DMS 273 treated with DMSO at 0.1 percent for 48 hours (cell line): ENCODE results near the gene RIOK1.
"Not testable (repeated sequence)": the region's sequence is repeated elsewhere in the genome, so short reads cannot be mapped to it uniquely, and the experiment has no call there.

Source experiments
- DNase-seq: peaks from one replicate; lab custom pipeline; 2025; lab: John Stamatoyannopoulos, UW

The RIOK1 gene

DNA sequence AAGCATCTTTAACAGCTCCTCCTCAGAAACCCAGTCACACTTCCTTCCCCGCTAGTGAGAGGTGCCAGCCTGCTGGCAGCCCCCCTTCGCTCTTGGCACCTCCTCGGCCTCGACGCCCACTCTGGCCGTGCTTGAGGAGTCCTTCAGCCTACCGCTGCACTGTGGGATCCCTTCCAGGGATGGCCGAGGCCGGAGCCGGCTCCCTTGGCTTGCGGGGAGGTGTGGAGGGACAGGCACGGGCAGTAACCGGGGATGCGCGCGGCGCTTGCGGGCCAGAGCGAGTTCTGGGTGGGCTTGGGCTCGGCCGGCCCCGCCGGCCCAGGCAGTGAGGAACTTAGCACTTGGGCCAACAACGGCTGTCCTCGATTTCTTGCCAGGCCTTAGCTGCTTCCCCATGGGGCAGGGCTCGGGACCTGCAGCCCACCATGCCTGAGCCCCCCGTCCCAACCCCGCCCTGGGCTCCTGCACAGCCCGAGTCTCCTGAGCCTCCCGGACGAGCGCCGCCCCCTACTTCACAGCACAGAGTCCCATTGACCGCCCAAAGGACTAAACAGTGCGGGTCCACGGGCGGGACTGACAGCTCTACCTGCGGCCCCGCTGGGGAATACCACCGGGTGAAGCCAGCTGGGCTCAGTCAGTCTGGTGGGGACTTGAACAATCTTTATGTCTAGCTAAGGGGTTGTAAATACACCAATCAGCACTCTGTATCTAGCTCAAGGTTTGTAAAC lies 51.6 kb downstream of the RIOK1 start:
- DNase-seq: no peak

- no peak for DNase-seq
Observed at GRCh38 chr6:7442467-7442866, 52.9 kb downstream of the RIOK1 start.

DNA sequence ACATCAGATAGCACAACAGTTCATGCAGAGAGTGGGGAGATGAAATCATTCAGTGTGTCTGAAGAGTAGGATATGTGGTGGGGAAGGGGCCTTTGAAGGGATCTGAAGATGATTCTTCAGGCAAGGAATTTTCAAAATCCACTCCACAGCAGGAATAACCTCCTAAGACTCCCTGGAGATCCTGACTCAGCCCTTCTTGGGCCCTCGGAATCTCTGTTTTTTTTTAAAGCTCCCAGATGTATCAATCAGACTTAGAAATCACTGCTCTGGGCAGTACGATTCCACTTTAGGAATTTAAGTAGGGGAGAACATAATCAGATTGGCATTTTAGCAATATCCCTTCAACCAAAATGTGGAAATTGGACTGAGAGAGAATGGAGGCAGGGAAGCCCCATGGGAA lies 55.5 kb downstream of the RIOK1 start:
- DNase-seq: no peak

DNA sequence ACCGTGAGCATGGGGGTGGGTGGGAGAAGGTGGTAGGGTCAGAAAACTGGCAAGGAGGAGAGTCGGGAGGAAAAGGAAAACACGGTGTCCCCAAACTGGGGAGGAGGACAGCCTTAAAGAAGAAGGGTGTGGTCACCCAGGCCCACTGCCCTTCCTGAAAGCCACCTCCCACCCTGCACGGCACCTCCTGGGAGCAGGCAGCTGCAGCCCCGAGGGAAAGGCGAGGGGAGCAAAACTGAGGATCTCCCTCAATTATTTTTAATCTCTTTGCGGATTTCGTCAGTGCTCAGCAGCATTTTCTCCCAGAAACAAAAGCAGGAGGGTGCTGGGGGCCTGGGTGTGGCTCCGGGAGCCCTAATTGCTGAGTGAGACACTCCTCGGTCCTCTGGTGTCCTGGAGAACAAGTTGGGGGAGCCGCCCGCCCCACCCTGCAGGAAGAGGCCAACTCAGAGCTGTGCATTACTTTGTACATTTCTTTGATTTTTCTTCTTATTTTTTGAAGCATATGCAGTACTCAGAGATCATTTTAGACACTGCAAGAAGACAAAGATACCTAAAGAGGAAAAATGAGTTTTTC lies 56.4 kb downstream of the RIOK1 start:
- DNase-seq: no peak

- no peak for DNase-seq
Observed at GRCh38 chr6:7446619-7447325, 57.2 kb downstream of the RIOK1 start.

GRCh38 chr6:7448232-7448631 lies 58.6 kb downstream of the RIOK1 start:
- no peak for DNase-seq

GRCh38 chr6:7449018-7449417 lies 59.4 kb downstream of the RIOK1 start:
- no peak for DNase-seq

DNA sequence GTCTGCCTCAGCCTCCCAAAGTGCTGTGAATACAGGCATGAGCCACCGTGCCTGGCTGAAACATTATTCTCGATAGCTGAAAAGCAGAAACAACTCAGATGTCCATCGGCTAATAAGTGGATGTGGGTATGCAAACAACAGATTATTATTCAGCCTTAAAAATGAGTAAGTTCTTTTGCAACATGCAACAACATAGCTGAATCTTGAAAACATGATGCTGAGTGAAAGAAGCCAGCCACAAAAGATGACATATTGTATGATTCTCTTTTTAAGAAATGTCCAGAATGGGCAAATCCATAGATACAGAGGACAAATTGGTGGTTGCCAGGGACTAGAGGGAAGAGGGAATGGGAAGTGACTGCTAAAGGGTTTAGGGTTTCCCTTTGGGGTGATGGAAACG lies 61.7 kb downstream of the RIOK1 start:
- no peak for DNase-seq

GRCh38 chr6:7452898-7453297 lies 63.3 kb downstream of the RIOK1 start:
- DNase-seq: no peak

DNA sequence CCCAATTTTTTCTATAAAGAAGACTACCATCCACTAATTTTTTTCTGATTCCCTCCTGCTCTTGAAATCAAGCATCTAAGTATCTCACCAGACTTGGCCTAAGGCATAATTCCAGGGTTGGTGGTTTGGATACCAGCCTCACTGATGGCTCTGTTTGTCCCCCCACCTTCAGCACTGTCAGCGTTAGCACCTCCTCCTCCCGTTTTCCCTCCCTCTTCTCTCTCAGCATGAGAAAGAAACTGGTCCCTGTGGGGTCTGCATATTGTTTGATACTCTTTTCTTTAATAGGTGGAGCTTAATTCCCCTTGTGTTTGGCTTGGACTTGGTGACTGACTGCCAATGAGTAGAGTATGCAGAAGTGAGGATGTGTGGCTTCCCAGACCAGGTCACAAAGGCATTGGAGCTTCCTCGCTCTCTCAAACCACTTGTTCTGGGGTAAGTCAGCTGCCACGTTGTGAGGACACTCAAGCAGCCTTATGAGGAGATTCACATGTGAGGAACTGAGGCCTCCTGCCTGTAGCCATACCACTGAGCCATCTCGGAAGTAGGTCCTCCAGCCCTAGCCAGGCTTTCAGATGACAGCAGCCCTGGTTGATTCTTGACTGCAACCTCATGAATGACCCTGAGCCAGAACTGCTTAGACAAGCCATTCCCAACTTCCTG lies 65.2 kb downstream of the RIOK1 start:
- no peak for DNase-seq

GRCh38 chr6:7456302-7456701 lies 66.7 kb downstream of the RIOK1 start:
- not testable (repeated sequence) for DNase-seq

DNA sequence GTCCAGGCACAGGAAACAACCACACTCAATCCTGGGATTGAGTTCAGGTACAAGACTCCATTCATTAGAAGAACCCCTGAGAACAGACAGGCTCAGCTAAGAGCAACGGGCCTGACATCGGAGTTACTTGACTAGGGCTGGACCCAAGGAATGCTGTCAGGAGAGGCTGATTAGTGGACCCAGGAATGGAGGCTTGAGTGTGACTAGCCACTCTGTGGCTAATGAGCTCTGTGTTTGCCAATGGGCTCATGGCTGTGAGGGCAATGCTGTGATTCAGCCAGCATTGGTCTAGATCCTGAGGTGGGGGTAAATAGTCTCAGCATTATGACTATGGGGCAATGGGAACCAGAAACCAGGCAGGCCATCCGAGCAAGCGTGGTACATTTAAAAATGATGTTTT lies 71.8 kb downstream of the RIOK1 start:
- DNase-seq: no peak

- DNase-seq: no peak
Observed at GRCh38 chr6:7463785-7464184, 74.2 kb downstream of the RIOK1 start.

GRCh38 chr6:7467007-7467897 lies 77.6 kb downstream of the RIOK1 start:
- no peak for DNase-seq
